Measurements from ENCODE around the gene ITPKA.
A peak's percentile ranks its signal among the peaks of the same experiment; 100 is the strongest.

The ITPKA gene

GRCh38 chr15:41536866-41537265 is 43.2 kb downstream of the ITPKA start:
- H3F3A ChIP-seq (ENCODE audit: insufficient read depth, low read length) = no peaks in the 10 kb centered on the region
- no peak overlapping the region for H3K27ac ChIP-seq (ENCODE audit: low read depth, low read length, poor library complexity, severe bottlenecking)
- no peak overlapping the region for H3K9ac ChIP-seq (ENCODE audit: low read length)
- no peaks in the 10 kb centered on the region for H3K9me2 ChIP-seq (ENCODE audit: low read depth, low read length)
- no peak overlapping the region for H3K4me3 ChIP-seq (ENCODE audit: low read depth, low read length, poor library complexity, severe bottlenecking)
- no peak for TF ChIP-seq CTCF (IDR thresholded peaks at IDR 0.05; ENCODE audit: low read length)
- no peak for TF ChIP-seq EZH2 (IDR thresholded peaks at IDR 0.05; ENCODE audit: borderline replicate concordance, low read length)
- no peak overlapping the region for H3K4me2 ChIP-seq (ENCODE audit: low read length)
- H3K4me1 ChIP-seq (ENCODE audit: insufficient read depth, low read length, severe bottlenecking) = no peaks in the 10 kb centered on the region
- no peak overlapping the region for H2AFZ ChIP-seq (ENCODE audit: low read length)
- no peaks in the 10 kb centered on the region for H3K9me3 ChIP-seq (ENCODE audit: low read length)
- H4K20me1 ChIP-seq (ENCODE audit: insufficient read depth, low read length) = no peaks in the 10 kb centered on the region
- H3K79me2 ChIP-seq (ENCODE audit: insufficient read depth, low read length) = no peaks in the 10 kb centered on the region
- no peaks in the 10 kb centered on the region for H3K27me3 ChIP-seq (ENCODE audit: insufficient read depth, low read length)
- peaks cover 39% of the 10 kb centered on the region for H3K36me3 ChIP-seq (ENCODE audit: insufficient read depth, low read length)

GRCh38 chr15:41543521-41543870 is 49.8 kb downstream of the ITPKA start:
- TF ChIP-seq EZH2 (IDR thresholded peaks at IDR 0.05; ENCODE audit: borderline replicate concordance, low read length) = no peak
- TF ChIP-seq CTCF (IDR thresholded peaks at IDR 0.05; ENCODE audit: low read length) = no peak
- Histone ChIP-seq H2AFZ (ENCODE audit: low read length) (no peak overlapping the region), H3K9me3 (ENCODE audit: low read length) (no peaks in the 10 kb centered on the region), H3K9ac (ENCODE audit: low read length) (peak overlapping the region; percentile 79), H3K9me2 (ENCODE audit: low read depth, low read length) (no peaks in the 10 kb centered on the region), H3K27me3 (ENCODE audit: insufficient read depth, low read length) (no peaks in the 10 kb centered on the region), H3K79me2 (ENCODE audit: insufficient read depth, low read length) (0 out of 2 replicates have a peak, but pooled peaks cover 3% of the 10 kb centered on the region), H3K27ac (ENCODE audit: low read depth, low read length, poor library complexity, severe bottlenecking) (no peak overlapping the region), H3K4me1 (ENCODE audit: insufficient read depth, low read length, severe bottlenecking) (peaks cover 14% of the 10 kb centered on the region), H3K4me2 (ENCODE audit: low read length) (peak overlapping the region; percentile 95), H4K20me1 (ENCODE audit: insufficient read depth, low read length) (no peaks in the 10 kb centered on the region), H3K36me3 (ENCODE audit: insufficient read depth, low read length) (no peaks in the 10 kb centered on the region), H3K4me3 (ENCODE audit: low read depth, low read length, poor library complexity, severe bottlenecking) (peak overlapping the region; percentile 80), H3F3A (ENCODE audit: insufficient read depth, low read length) (no peaks in the 10 kb centered on the region)

GRCh38 chr15:41544650-41545015 is 51.0 kb downstream of the ITPKA start:
- H2AFZ ChIP-seq (ENCODE audit: low read length) = no peak overlapping the region
- H3F3A ChIP-seq (ENCODE audit: insufficient read depth, low read length) = no peaks in the 10 kb centered on the region
- peak overlapping the region; percentile 79; the same call in 1 of the 2 replicates for H3K9ac ChIP-seq (ENCODE audit: low read length)

More at GRCh38 chr15:41544650-41545015, 51.0 kb downstream of the ITPKA start:
- H3K36me3 ChIP-seq (ENCODE audit: insufficient read depth, low read length) = no peaks in the 10 kb centered on the region
- H3K27me3 ChIP-seq (ENCODE audit: insufficient read depth, low read length) = no peaks in the 10 kb centered on the region
- peaks cover 14% of the 10 kb centered on the region for H3K4me1 ChIP-seq (ENCODE audit: insufficient read depth, low read length, severe bottlenecking)
- peak overlapping the region; percentile 95; the same call in 1 of the 2 replicates for H3K4me2 ChIP-seq (ENCODE audit: low read length)
- no peaks in the 10 kb centered on the region for H4K20me1 ChIP-seq (ENCODE audit: insufficient read depth, low read length)
- H3K9me2 ChIP-seq (ENCODE audit: low read depth, low read length) = no peaks in the 10 kb centered on the region
- peak overlapping the region; percentile 80 for H3K4me3 ChIP-seq (ENCODE audit: low read depth, low read length, poor library complexity, severe bottlenecking)
- H3K9me3 ChIP-seq (ENCODE audit: low read length) = no peaks in the 10 kb centered on the region
- TF ChIP-seq EZH2 (IDR thresholded peaks at IDR 0.05; ENCODE audit: borderline replicate concordance, low read length) (no peak), CTCF (IDR thresholded peaks at IDR 0.05; ENCODE audit: low read length) (no peak)
- no peak overlapping the region for H3K27ac ChIP-seq (ENCODE audit: low read depth, low read length, poor library complexity, severe bottlenecking)
- H3K79me2 ChIP-seq (ENCODE audit: insufficient read depth, low read length) = 0 out of 2 replicates have a peak, but pooled peaks cover 3% of the 10 kb centered on the region

Measured in OCI-LY1 (cell line).